ENCODE measurements around the gene ADAM15.

- no peak for TF ChIP-seq ELF4 (IDR thresholded peaks at IDR 0.05)
- no peak for TF ChIP-seq SP1 (IDR thresholded peaks at IDR 0.05)
- TF ChIP-seq FOXM1 (IDR thresholded peaks at IDR 0.05; ENCODE audit: borderline replicate concordance) = no peak
- TF ChIP-seq L3MBTL2 (conservative IDR thresholded peaks at IDR 0.05) = no peak
- no peak for TF ChIP-seq ZNF384 (IDR thresholded peaks at IDR 0.05)
- TF ChIP-seq FOXA1 (IDR thresholded peaks at IDR 0.05) = no peak
- TF ChIP-seq BHLHE40 (IDR thresholded peaks at IDR 0.05; ENCODE audit: borderline replicate concordance) = no peak
Measured at GRCh38 chr1:155105604-155106011, 54.5 kb downstream of the ADAM15 start.

All from HEK293T (cell line).